Measurements from ENCODE around the gene DHFR2. TPM values are rescaled to one million over a fixed set of nuclear protein-coding genes. Genes with fewer than 3 reads are reported as not detected.

DHFR2 gene
- total and polyA plus RNA-seq, 10 of the 15 experiments (the other 5 are each of a cell fraction or from before 2014, with no cell fraction given), result 1.8 to 5.6 (median 4.4) TPM

- RAD21 ChIA-PET (ENCODE audit: unreplicated experiment), result interaction anchor here (1.4 to 2.1 kb wide), 3 partner anchors 8 to 65 kb away, joined by 3 to 12 read pairs (median 10); partner anchors contain the start of gene STX19
- Histone ChIP-seq H3K79me2 (ENCODE audit: control insufficient read depth, insufficient read depth, low read length) (no peaks in the 10 kb centered on the region), H3K27me3 (replicated peaks in 1 of 2; ENCODE audit: control insufficient read depth in 2 of 2, insufficient read depth in 2 of 2, low read length in 1 of 2) (no peaks in the 10 kb centered on the region), H3K9me3 (replicated peaks; ENCODE audit: control insufficient read depth, insufficient read depth, low read length) (no peaks in the 10 kb centered on the region), H2AFZ (ENCODE audit: control insufficient read depth, low read depth, low read length) (no peak overlapping the region), H4K20me1 (ENCODE audit: control insufficient read depth, insufficient read depth) (no peaks in the 10 kb centered on the region), H3K4me3 (no peak overlapping the region), H3K4me2 (ENCODE audit: control insufficient read depth, insufficient read depth) (no peak overlapping the region), H3K27ac (ENCODE audit: control insufficient read depth, insufficient read depth) (no peak overlapping the region), H3K36me3 (ENCODE audit: control insufficient read depth in 2 of 2, insufficient read depth in 2 of 2, low read length in 1 of 2) (no peaks in the 10 kb centered on the region), H3K4me1 (ENCODE audit: control insufficient read depth, insufficient read depth, low read length) (no peaks in the 10 kb centered on the region), H3K9ac (ENCODE audit: control insufficient read depth, insufficient read depth, low read length) (no peak overlapping the region)
- ATAC-seq (peak; percentile 92), DNase-seq (ENCODE audit: low read depth, low spot score) (no peak), FAIRE-seq (peak; percentile 54)
- no TSS peak for BruUV-seq (replicated peaks)
- POLR2A ChIA-PET, result no interaction called here
- TF ChIP-seq E4F1 (IDR thresholded peaks at IDR 0.05; ENCODE audit: borderline replicate concordance, partially characterized antibody) (no peak), RAD21 (IDR thresholded peaks at IDR 0.05; ENCODE audit: insufficient read depth, low read depth, low read length) (0 out of 2 replicates have a peak, but pooled peaks have one; percentile 15), CTCF (IDR thresholded peaks at IDR 0.05 in 2 of 3, conservative IDR thresholded peaks at IDR 0.05 in 1 of 3; ENCODE audit: control insufficient read depth in 2 of 3, extremely low read depth in 1 of 3, insufficient read depth in 1 of 3, low read depth in 3 of 3, low read length in 3 of 3) (peak; percentile 43 to 59 (median 50))
- 90% methylated on average over 3 of the region's 3 CpGs for WGBS (ENCODE audit: insufficient coverage, insufficient replicate concordance, low lambda C conversion rate, missing lambda C conversion rate)
- CTCF ChIA-PET, result interaction anchor here (0.9 to 2.7 kb wide), 22 partner anchors 8 to 181 kb away, joined by 3 to 31 read pairs (median 6); partner anchors contain the start of genes DHFR2, NSUN3 and STX19
- SMC1A ChIA-PET (ENCODE audit: uncharacterized antibody, unreplicated experiment), result interaction anchor here (0.6 to 1.9 kb wide), 10 partner anchors 15 to 66 kb away, joined by 3 to 6 read pairs (median 3); partner anchors contain the start of genes DHFR2 and NSUN3
- intact Hi-C loops (cut with micrococcal nuclease; ENCODE audit: unreplicated experiment) (no loop called here), in situ Hi-C loops (cut with MboI) (no loop called here)
These were observed 25.7 kb downstream of the DHFR2 start for GRCh38 chr3:94036909-94037507.
